Lower lobe of right lung (tissue), 2 donors: ENCODE measurements around the gene MITF. TPM values are rescaled to one million over a fixed set of nuclear protein-coding genes. Genes with fewer than 3 reads are reported as not detected.
A peak's percentile ranks its signal among the peaks of the same experiment; 100 is the strongest.

ENCODE experiments used
- ATAC-seq, 2 donors: fragments of 200-7000 bp; cut with Tn5 transposase; one replicate each; pipeline ENCODE4 v1.9.1; 2020 to 2022; ENCODE audit warnings: mild to moderate bottlenecking in 2 of 2, moderate library complexity in 2 of 2
- DNase-seq: peaks from one replicate; pipeline ENCODE4 v3.0.0-alpha.2; 2020
- H3K27ac ChIP-seq: fragments of 200-600 bp; one replicate; pipeline ENCODE4 v1.8.0; 2022
- H3K27me3 ChIP-seq: fragments of 200-600 bp; one replicate; pipeline ENCODE4 v1.8.0; 2022; ENCODE audit warnings: low read depth
- H3K36me3 ChIP-seq: fragments of 200-600 bp; one replicate; pipeline ENCODE4 v1.8.0; 2022; ENCODE audit warnings: mild to moderate bottlenecking
- H3K4me1 ChIP-seq: fragments of 200-600 bp; one replicate; pipeline ENCODE4 v1.8.0; 2022
- H3K4me3 ChIP-seq: fragments of 200-600 bp; one replicate; pipeline ENCODE4 v1.8.0; 2022; ENCODE audit warnings: mild to moderate bottlenecking
- H3K9me3 ChIP-seq: fragments of 200-600 bp; one replicate; pipeline ENCODE4 v1.8.0; 2022
- intact Hi-C: fragments of 100-400 bp; cut with DNase I; formaldehyde crosslinking; loops from one replicate; pipeline ENCODE4 v1.11.0; 2022
- total RNA-seq: library from RNA; stranded (reverse); fragmentation: NEBNext Ultra II Directional; extraction: Animal tissue kit (Norgen Biotek cat#: 25700); gene quantifications from one replicate; pipeline ENCODE4 v1.2.1, GENCODE V29; 2021
- TF ChIP-seq, protein P1 (sequence below): fragments of 200-600 bp; IDR thresholded peaks from one replicate; pipeline ENCODE4 v1.8.0; 2022; ENCODE audit warnings: antibody characterized with exemption, mild to moderate bottlenecking
- donor health status: DM: no; HTN: yes; CAD: no; lungs with severe emphysema.

MITF gene
- total RNA-seq, 1 donor from 2014 or later: 45.1 TPM

GRCh38 chr3:69748503-69748902 lies 9.2 kb downstream of the MITF start:
- DNase-seq: no peak
- intact Hi-C loops: no loop called here
- Histone ChIP-seq H3K4me1 (peaks cover 54% of the 10 kb centered on the region), H3K27me3 (no peaks in the 10 kb centered on the region), H3K27ac (peak overlapping the region; percentile 25), H3K36me3 (no peaks in the 10 kb centered on the region), H3K9me3 (no peaks in the 10 kb centered on the region), H3K4me3 (no peak overlapping the region)
- ATAC-seq: peak; percentile 56 to 61
- TF ChIP-seq, protein P1, sequence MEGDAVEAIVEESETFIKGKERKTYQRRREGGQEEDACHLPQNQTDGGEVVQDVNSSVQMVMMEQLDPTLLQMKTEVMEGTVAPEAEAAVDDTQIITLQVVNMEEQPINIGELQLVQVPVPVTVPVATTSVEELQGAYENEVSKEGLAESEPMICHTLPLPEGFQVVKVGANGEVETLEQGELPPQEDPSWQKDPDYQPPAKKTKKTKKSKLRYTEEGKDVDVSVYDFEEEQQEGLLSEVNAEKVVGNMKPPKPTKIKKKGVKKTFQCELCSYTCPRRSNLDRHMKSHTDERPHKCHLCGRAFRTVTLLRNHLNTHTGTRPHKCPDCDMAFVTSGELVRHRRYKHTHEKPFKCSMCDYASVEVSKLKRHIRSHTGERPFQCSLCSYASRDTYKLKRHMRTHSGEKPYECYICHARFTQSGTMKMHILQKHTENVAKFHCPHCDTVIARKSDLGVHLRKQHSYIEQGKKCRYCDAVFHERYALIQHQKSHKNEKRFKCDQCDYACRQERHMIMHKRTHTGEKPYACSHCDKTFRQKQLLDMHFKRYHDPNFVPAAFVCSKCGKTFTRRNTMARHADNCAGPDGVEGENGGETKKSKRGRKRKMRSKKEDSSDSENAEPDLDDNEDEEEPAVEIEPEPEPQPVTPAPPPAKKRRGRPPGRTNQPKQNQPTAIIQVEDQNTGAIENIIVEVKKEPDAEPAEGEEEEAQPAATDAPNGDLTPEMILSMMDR: no peak

GRCh38 chr3:69749461-69749860 lies 10.2 kb downstream of the MITF start:
- no peak for ATAC-seq
- Histone ChIP-seq H3K4me3 (no peak overlapping the region), H3K9me3 (no peaks in the 10 kb centered on the region), H3K36me3 (no peaks in the 10 kb centered on the region), H3K4me1 (peaks cover 49% of the 10 kb centered on the region), H3K27me3 (no peaks in the 10 kb centered on the region), H3K27ac (no peak overlapping the region)
- DNase-seq: no peak
- TF ChIP-seq, protein P1: no peak
- intact Hi-C loops: no loop called here

- ATAC-seq: no peak
- TF ChIP-seq, protein P1: no peak
- no peaks in the 10 kb centered on the region for H3K36me3 ChIP-seq
- intact Hi-C loops: no loop called here
- H3K9me3 ChIP-seq: no peaks in the 10 kb centered on the region
- H3K4me3 ChIP-seq: no peak overlapping the region
- no peaks in the 10 kb centered on the region for H3K27me3 ChIP-seq
- no peak overlapping the region for H3K27ac ChIP-seq
- DNase-seq: no peak
- peaks cover 47% of the 10 kb centered on the region for H3K4me1 ChIP-seq
These were observed 11.3 kb downstream of the MITF start for GRCh38 chr3:69750549-69750948.

GRCh38 chr3:69751074-69751476 lies 11.8 kb downstream of the MITF start:
- intact Hi-C loops: no loop called here
- TF ChIP-seq, protein P1: no peak
- Histone ChIP-seq H3K4me3 (no peak overlapping the region), H3K27me3 (no peaks in the 10 kb centered on the region), H3K4me1 (peaks cover 45% of the 10 kb centered on the region), H3K36me3 (no peaks in the 10 kb centered on the region), H3K9me3 (no peaks in the 10 kb centered on the region), H3K27ac (no peak overlapping the region)
- no peak for DNase-seq
- peak; percentile 60 to 71 for ATAC-seq

DNA sequence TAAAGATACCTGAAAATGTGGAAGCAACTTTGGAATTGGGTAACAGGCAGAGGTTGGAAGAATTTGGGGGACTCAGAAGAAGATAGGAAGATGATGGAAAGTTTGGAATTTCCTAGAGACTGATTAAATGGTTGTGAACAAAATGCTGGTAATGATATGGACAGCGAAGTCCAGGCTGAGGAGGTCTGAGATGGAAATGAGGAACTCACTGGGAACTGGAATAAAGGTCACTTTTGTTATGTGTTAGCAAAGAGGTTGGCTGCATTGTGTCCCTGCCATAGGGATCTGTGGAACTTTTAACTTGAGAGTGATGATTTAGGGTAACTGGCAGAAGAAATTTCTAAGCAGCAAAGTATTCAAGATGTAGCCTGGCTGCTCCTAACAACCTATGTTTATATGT lies 13.0 kb downstream of the MITF start:
- Histone ChIP-seq H3K36me3 (no peaks in the 10 kb centered on the region), H3K27ac (peak overlapping the region; percentile 4), H3K9me3 (no peaks in the 10 kb centered on the region), H3K4me1 (peaks cover 33% of the 10 kb centered on the region), H3K4me3 (no peak overlapping the region), H3K27me3 (no peaks in the 10 kb centered on the region)
- DNase-seq: no peak
- no peak for ATAC-seq
- intact Hi-C loops: no loop called here
- TF ChIP-seq, protein P1: no peak
